HUES6 (cell line): ENCODE results near the gene CCIN.

ENCODE experiments used
- H3K27ac ChIP-seq: 2 replicates; pipeline ENCODE4 v1.7.0; 2013; ENCODE audit warnings: low read depth, mild to moderate bottlenecking, low read length, inconsistent platforms
- H3K27me3 ChIP-seq: 2 replicates; pipeline ENCODE4 v1.6.1; 2013; ENCODE audit warnings: low read length; ENCODE audit not compliant: control insufficient read depth, insufficient read depth
- H3K36me3 ChIP-seq: 2 replicates; pipeline ENCODE4 v1.6.1; 2013; ENCODE audit warnings: low read length; ENCODE audit not compliant: control insufficient read depth, insufficient read depth
- H3K4me1 ChIP-seq: 2 replicates; pipeline ENCODE4 v1.6.1; 2013; ENCODE audit warnings: low read length; ENCODE audit not compliant: control insufficient read depth, insufficient read depth
- H3K4me3 ChIP-seq: 2 replicates; pipeline ENCODE4 v1.5.1; 2013; ENCODE audit warnings: low read depth, low read length
- H3K9ac ChIP-seq: one replicate; pipeline ENCODE4 v1.6.1; 2013; ENCODE audit warnings: mild to moderate bottlenecking, low read length
- H3K9me3 ChIP-seq: 2 replicates; pipeline ENCODE4 v1.6.1; 2013; ENCODE audit warnings: low read depth, low read length; ENCODE audit not compliant: control insufficient read depth, insufficient read depth

Gene CCIN

GRCh38 chr9:36141288-36141687, 27.9 kb upstream of the CCIN start:
- H3K27me3 ChIP-seq, result peaks cover 61% of the 10 kb centered on the region
- peaks cover 12% of the 10 kb centered on the region for H3K4me1 ChIP-seq
- H3K36me3 ChIP-seq, result no peaks in the 10 kb centered on the region
- no peak overlapping the region for H3K4me3 ChIP-seq
- peaks cover 9% of the 10 kb centered on the region for H3K9me3 ChIP-seq
- H3K27ac ChIP-seq, result no peak overlapping the region
- H3K9ac ChIP-seq, result no peak overlapping the region

- H3K27me3 ChIP-seq, result peaks cover 56% of the 10 kb centered on the region
- H3K9me3 ChIP-seq, result peaks cover 9% of the 10 kb centered on the region
- peaks cover 12% of the 10 kb centered on the region for H3K4me1 ChIP-seq
- no peaks in the 10 kb centered on the region for H3K36me3 ChIP-seq
- no peak overlapping the region for H3K4me3 ChIP-seq
- no peak overlapping the region for H3K9ac ChIP-seq
- no peak overlapping the region for H3K27ac ChIP-seq
Observed at GRCh38 chr9:36141761-36142160, 27.4 kb upstream of the CCIN start.

- Histone ChIP-seq H3K9ac (no peak overlapping the region), H3K27ac (no peak overlapping the region), H3K36me3 (no peaks in the 10 kb centered on the region), H3K4me3 (no peak overlapping the region), H3K9me3 (peaks cover 9% of the 10 kb centered on the region), H3K27me3 (peaks cover 47% of the 10 kb centered on the region), H3K4me1 (peaks cover 5% of the 10 kb centered on the region; the same call in 1 of the 2 replicates)
Observed at GRCh38 chr9:36142510-36143244, 26.5 kb upstream of the CCIN start.

- Histone ChIP-seq H3K4me3 (no peak overlapping the region), H3K36me3 (no peaks in the 10 kb centered on the region), H3K4me1 (peaks cover 4% of the 10 kb centered on the region; the same call in 1 of the 2 replicates), H3K9me3 (peaks cover 9% of the 10 kb centered on the region), H3K27ac (no peak overlapping the region), H3K27me3 (peaks cover 41% of the 10 kb centered on the region), H3K9ac (no peak overlapping the region)
Observed at GRCh38 chr9:36143245-36143641, 25.9 kb upstream of the CCIN start.

GRCh38 chr9:36144309-36145232, 24.6 kb upstream of the CCIN start:
- H3K27ac ChIP-seq, result no peak overlapping the region
- H3K9me3 ChIP-seq, result peaks cover 9% of the 10 kb centered on the region
- peaks cover 4% of the 10 kb centered on the region; the same call in 1 of the 2 replicates for H3K4me1 ChIP-seq
- no peak overlapping the region for H3K9ac ChIP-seq
- H3K36me3 ChIP-seq, result no peaks in the 10 kb centered on the region
- H3K27me3 ChIP-seq, result peaks cover 28% of the 10 kb centered on the region
- no peak overlapping the region for H3K4me3 ChIP-seq

DNA sequence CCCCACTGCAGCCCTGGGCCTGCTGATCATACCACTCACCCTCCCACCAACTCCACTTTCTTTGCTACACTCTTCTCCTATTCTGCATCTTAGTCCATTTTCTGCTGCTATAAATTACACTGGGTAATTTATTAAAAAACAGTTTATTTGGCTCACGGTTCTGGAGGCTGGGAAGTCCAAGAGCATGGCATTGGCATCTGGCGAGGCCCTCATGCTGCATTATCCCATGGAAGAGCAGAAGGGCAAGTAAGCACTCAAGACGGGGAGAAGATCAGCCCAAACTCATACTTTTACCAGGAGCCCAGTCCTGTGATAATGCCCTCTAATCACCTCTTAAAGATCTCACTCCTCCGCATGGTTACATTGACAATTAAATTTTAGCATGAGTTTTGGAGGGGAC, 23.2 kb upstream of the CCIN start:
- Histone ChIP-seq H3K36me3 (no peaks in the 10 kb centered on the region), H3K27ac (no peak overlapping the region), H3K9me3 (peaks cover 9% of the 10 kb centered on the region), H3K4me1 (peaks cover 4% of the 10 kb centered on the region; the same call in 1 of the 2 replicates), H3K27me3 (peaks cover 14% of the 10 kb centered on the region), H3K9ac (no peak overlapping the region), H3K4me3 (no peak overlapping the region)

GRCh38 chr9:36146651-36147050, 22.5 kb upstream of the CCIN start:
- peaks cover 4% of the 10 kb centered on the region; the same call in 1 of the 2 replicates for H3K4me1 ChIP-seq
- peaks cover 8% of the 10 kb centered on the region; the same call in 1 of the 2 replicates for H3K27me3 ChIP-seq
- no peak overlapping the region for H3K4me3 ChIP-seq
- no peaks in the 10 kb centered on the region for H3K36me3 ChIP-seq
- peaks cover 9% of the 10 kb centered on the region for H3K9me3 ChIP-seq
- H3K27ac ChIP-seq, result no peak overlapping the region
- no peak overlapping the region for H3K9ac ChIP-seq

DNA sequence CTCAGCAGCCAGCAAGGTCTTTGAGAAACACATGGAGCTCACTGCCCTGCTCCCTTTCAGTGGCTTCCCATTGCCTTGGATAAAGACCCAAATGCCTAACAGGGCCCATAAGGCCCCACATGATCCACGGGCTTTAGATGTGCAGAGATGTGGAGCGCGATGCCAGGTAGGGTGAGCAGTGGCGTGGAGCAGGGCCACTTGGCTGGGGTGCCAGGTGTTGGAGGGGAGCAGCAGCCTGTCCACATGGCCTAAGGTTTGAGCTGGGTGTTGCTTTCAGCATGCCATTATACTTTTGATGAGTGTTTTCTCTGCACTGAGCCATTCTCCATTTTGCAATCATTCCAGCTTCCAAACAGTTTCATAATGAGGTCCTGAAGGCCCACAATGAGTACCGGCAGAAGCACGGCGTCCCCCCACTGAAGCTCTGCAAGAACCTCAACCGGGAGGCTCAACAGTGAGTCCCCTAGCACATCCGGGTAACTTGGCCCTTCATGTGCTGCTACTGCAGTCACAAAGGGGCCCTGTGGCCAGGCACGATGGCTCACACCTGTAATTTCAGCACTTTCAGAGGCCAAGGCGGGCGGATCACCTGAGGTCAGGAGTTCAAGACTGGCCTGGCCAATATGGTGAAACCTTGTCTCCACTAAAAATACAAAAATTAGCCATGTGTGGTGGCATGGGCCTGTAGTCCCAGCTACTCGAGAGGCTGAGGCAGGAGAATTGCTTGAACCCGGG, 21.6 kb upstream of the CCIN start:
- Histone ChIP-seq H3K36me3 (no peaks in the 10 kb centered on the region), H3K4me3 (no peak overlapping the region), H3K9me3 (peaks cover 9% of the 10 kb centered on the region), H3K4me1 (peaks cover 4% of the 10 kb centered on the region; the same call in 1 of the 2 replicates), H3K27ac (no peak overlapping the region), H3K9ac (no peak overlapping the region), H3K27me3 (peaks cover 5% of the 10 kb centered on the region; the same call in 1 of the 2 replicates)

DNA sequence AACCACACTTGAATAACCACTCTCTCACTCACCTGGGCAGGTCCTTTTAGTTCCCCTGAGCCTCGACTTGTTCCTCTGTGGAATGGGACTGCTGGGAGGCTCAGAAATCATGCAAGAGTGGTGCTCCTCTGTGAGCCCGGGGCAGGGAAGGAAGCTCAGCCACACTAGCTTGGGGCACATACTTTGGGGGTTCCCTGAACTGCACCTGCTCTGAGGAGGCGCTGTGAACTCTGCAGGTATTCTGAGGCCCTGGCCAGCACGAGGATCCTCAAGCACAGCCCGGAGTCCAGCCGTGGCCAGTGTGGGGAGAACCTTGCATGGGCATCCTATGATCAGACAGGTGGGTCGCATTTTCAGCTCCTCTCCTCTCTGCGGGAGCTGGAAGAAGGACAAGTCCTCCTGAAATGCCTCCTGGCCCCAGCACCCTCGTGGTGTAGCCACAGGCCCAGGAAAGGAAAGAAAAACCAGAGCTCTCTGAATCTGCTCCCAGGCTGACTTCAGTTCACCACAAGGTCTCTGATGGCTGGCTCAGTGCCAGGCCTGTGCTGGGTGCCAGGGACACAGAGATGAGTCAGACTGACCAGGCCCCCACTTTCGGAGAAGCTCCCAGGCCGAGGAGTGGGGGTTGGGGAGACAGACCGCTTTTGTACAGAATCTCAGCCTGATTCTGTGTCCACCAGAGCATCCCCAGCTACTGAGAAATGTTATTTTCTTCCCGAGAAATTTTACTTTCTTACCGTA, 20.7 kb upstream of the CCIN start:
- peaks cover 4% of the 10 kb centered on the region; the same call in 1 of the 2 replicates for H3K4me1 ChIP-seq
- no peaks in the 10 kb centered on the region for H3K36me3 ChIP-seq
- peaks cover 5% of the 10 kb centered on the region; the same call in 1 of the 2 replicates for H3K27me3 ChIP-seq
- no peak overlapping the region for H3K4me3 ChIP-seq
- peaks cover 9% of the 10 kb centered on the region for H3K9me3 ChIP-seq
- H3K9ac ChIP-seq, result no peak overlapping the region
- no peak overlapping the region for H3K27ac ChIP-seq

DNA sequence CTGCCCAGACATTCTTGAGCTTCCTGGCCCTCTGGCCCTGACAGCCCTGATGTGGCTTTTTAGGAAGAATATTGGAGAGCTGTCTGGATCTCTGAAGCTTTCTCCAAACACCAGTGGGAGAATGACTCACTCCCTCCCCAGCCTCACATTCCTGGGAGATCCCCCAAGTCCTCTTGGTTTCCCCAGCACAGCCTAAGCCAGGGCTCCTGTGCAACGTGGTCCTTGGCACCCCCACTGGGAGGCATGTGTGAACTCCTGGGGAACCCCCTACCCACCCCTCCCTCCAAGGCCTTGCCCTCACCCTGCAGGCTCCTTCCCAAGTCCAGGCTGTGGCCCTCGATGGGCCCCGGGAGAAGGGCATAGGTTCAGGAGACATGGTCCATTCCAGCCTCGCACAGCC, 20.0 kb upstream of the CCIN start:
- Histone ChIP-seq H3K27me3 (peaks cover 3% of the 10 kb centered on the region; the same call in 1 of the 2 replicates), H3K27ac (no peak overlapping the region), H3K9me3 (peaks cover 9% of the 10 kb centered on the region), H3K36me3 (no peaks in the 10 kb centered on the region), H3K4me3 (no peak overlapping the region), H3K4me1 (peaks cover 4% of the 10 kb centered on the region; the same call in 1 of the 2 replicates), H3K9ac (no peak overlapping the region)
